ENCODE measurements around the gene DUSP28.

DNA sequence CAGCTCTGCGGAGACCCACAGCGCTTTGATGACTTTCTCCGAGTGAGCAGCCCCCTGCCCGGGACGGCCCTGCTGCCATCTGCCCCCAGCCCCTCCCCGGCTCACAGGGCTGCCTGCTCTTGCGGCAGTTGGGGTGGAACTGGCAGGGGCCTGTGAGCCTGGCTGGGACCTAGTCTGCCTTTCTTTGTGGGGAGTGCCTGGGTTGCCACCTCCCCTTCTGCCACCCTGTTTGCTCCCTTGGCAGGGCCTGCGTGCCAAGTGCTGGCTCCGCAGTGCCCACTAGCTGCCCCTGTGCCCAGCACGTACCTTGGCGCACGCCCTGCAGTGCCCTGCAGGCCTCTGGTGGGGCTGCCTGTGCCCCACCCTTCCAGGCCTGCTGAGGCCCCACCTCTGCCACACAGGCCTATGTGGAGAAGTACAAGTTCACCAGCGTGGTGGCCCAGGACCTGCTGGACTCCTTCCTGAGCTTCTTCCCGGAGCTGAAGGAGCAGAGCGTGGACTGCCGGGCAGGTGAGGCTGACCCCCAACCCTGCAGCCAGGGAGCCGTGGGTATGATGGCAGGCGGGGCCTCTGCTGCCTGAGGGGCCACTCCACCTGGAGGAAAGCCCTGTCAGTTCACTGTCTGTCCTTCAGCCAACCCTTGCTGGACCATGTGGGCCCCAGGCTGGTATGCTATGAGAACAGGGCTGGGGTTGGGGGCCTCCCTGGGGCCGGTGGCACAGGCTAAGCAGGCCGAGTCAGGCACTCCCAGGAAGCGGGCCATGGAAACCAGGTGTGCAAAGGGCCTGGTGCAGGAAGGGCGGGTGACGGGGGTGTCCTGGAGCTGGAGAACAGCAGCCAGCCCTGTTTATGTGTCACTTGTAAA is 15.2 kb downstream of the DUSP28 start:
- TF ChIP-seq, protein P1, sequence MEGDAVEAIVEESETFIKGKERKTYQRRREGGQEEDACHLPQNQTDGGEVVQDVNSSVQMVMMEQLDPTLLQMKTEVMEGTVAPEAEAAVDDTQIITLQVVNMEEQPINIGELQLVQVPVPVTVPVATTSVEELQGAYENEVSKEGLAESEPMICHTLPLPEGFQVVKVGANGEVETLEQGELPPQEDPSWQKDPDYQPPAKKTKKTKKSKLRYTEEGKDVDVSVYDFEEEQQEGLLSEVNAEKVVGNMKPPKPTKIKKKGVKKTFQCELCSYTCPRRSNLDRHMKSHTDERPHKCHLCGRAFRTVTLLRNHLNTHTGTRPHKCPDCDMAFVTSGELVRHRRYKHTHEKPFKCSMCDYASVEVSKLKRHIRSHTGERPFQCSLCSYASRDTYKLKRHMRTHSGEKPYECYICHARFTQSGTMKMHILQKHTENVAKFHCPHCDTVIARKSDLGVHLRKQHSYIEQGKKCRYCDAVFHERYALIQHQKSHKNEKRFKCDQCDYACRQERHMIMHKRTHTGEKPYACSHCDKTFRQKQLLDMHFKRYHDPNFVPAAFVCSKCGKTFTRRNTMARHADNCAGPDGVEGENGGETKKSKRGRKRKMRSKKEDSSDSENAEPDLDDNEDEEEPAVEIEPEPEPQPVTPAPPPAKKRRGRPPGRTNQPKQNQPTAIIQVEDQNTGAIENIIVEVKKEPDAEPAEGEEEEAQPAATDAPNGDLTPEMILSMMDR (conservative IDR thresholded peaks at IDR 0.05; ENCODE audit: low read depth, low read length) = no peak
- no peak for TF ChIP-seq EZH2 (IDR thresholded peaks at IDR 0.05; ENCODE audit: borderline replicate concordance, low read depth, low read length, poor library complexity, severe bottlenecking)

Measured in A673 (cell line).